Fibroblast of lung (primary cell): ENCODE data around the gene PPAT. TPM values are rescaled to one million over a fixed set of nuclear protein-coding genes. Genes with fewer than 3 reads are reported as not detected.

Experiments
- DNase-seq, 2 donors: peaks; one replicate each; pipeline versions ENCODE4 v3.0.0 to v3.0.0-alpha.2; 2010; ENCODE audit warnings: low read depth in 2 of 2
- H2AFZ ChIP-seq: 2 replicates; pipeline ENCODE4 v1.5.1; 2012; ENCODE audit warnings: low read length, control low read depth, inconsistent platforms
- H3K27ac ChIP-seq: 2 replicates; pipeline ENCODE4 v1.5.1; 2011; ENCODE audit warnings: low read length, control low read depth; ENCODE audit not compliant: insufficient read depth
- H3K27me3 ChIP-seq: 2 replicates; pipeline ENCODE4 v1.5.1; 2011; ENCODE audit warnings: mild to moderate bottlenecking, low read length; ENCODE audit not compliant: control insufficient read depth, insufficient read depth
- H3K36me3 ChIP-seq: 2 replicates; pipeline ENCODE4 v1.5.1; 2011; ENCODE audit warnings: low read length; ENCODE audit not compliant: control insufficient read depth, insufficient read depth
- H3K4me1 ChIP-seq: 2 replicates; pipeline ENCODE4 v1.5.1; 2011; ENCODE audit warnings: low read length; ENCODE audit not compliant: control insufficient read depth, insufficient read depth; ENCODE audit errors: extremely low read depth
- H3K4me2 ChIP-seq: 2 replicates; pipeline ENCODE4 v1.5.1; 2011; ENCODE audit warnings: low read length, control low read depth; ENCODE audit not compliant: insufficient read depth; ENCODE audit errors: extremely low read depth
- H3K4me3 ChIP-seq, 4 experiments: fragments of 200-600 bp in 1 of 4; sonication (generic) in 1 of 4; replicated peaks in 1 of 4; 2 replicates each; pipeline ENCODE4 v1.5.1; 2011 to 2016; ENCODE audit warnings: low read length in 4 of 4, low read depth in 3 of 4, mild to moderate bottlenecking in 3 of 4, control low read depth in 2 of 4, inconsistent platforms in 1 of 4, mixed read lengths in 1 of 4; ENCODE audit not compliant: insufficient read depth in 1 of 4; ENCODE audit errors: control extremely low read depth in 1 of 4
- H3K79me2 ChIP-seq: 2 replicates; pipeline ENCODE4 v1.5.1; 2012; ENCODE audit warnings: mild to moderate bottlenecking, low read length, inconsistent platforms; ENCODE audit not compliant: control insufficient read depth, insufficient read depth
- H3K9ac ChIP-seq: 2 replicates; pipeline ENCODE4 v1.5.1; 2011; ENCODE audit warnings: mild to moderate bottlenecking, low read length, control low read depth; ENCODE audit not compliant: insufficient read depth
- H3K9me3 ChIP-seq: 2 replicates; pipeline ENCODE4 v1.5.1; 2012; ENCODE audit warnings: low read depth, low read length; ENCODE audit not compliant: control insufficient read depth, insufficient read depth
- H4K20me1 ChIP-seq: 2 replicates; pipeline ENCODE4 v1.5.1; 2011; ENCODE audit warnings: low read length; ENCODE audit not compliant: control insufficient read depth, insufficient read depth; ENCODE audit errors: extremely low read depth
- EZH2 ChIP-seq: IDR thresholded peaks from 2 replicates; pipeline ENCODE4 v1.5.1; 2012; ENCODE audit warnings: low read length, control low read depth, mild to moderate bottlenecking; ENCODE audit errors: missing control alignments
- polyA plus RNA-seq, 2 donors: library from polyadenylated mRNA; depleted of rRNA in 1 of 2; stranded (reverse) in 1 of 2; unstranded in 1 of 2; fragments of >200 nt; gene quantifications; 2 replicates each; pipeline ENCODE4 v1.2.1, GENCODE V29; 2011 to 2012; ENCODE audit warnings: missing spikeins in 1 of 2
- total RNA-seq: library from RNA; depleted of rRNA; stranded (reverse); fragments of >200 nt; gene quantifications from 2 replicates; pipeline ENCODE4 v1.2.1, GENCODE V29; 2014
- TF ChIP-seq, protein P1 (sequence below), 2 donors: IDR thresholded peaks in 1 of 2; conservative IDR thresholded peaks in 1 of 2; 1 replicate in 1 of 2; 2 replicates in 1 of 2; pipeline ENCODE4 v1.5.1; 2011 to 2012; ENCODE audit warnings: low read length in 2 of 2, control low read depth in 1 of 2, inconsistent platforms in 1 of 2, low read depth in 1 of 2, mild to moderate bottlenecking in 1 of 2

Gene PPAT
- total and polyA plus RNA-seq, 2 donors (not counting 1 experiment from before 2014, with no cell fraction given) = 8.6 to 14.9 TPM

DNA sequence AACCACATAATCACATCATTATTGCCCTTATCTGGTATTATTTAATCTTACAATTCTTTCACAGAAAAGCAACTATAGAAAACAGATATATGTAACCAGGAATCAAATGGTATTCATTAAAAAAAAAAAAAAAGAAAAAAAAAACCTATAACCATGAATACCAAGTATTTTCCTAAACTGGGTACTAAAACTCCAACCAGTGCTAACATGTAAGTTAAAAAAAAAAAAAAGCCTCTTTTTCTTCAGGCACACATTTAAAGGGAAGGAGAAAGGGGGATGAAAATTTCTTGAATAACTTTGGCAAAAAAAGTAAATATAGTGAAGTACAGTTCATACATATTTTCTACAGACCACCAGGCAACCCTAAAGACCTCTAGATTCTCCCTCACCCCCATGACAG, 2.1 kb downstream of the PPAT start:
- Histone ChIP-seq H3K4me3 (peak overlapping the region in 1 of 4 experiments; percentile 96), H3K79me2 (peaks cover 44% of the 10 kb centered on the region), H4K20me1 (no peaks in the 10 kb centered on the region), H3K9me3 (no peaks in the 10 kb centered on the region), H3K36me3 (no peaks in the 10 kb centered on the region), H3K4me2 (no peak overlapping the region), H2AFZ (no peak overlapping the region), H3K27me3 (no peaks in the 10 kb centered on the region), H3K27ac (no peak overlapping the region), H3K4me1 (no peaks in the 10 kb centered on the region), H3K9ac (no peak overlapping the region)
- TF ChIP-seq, protein P1, sequence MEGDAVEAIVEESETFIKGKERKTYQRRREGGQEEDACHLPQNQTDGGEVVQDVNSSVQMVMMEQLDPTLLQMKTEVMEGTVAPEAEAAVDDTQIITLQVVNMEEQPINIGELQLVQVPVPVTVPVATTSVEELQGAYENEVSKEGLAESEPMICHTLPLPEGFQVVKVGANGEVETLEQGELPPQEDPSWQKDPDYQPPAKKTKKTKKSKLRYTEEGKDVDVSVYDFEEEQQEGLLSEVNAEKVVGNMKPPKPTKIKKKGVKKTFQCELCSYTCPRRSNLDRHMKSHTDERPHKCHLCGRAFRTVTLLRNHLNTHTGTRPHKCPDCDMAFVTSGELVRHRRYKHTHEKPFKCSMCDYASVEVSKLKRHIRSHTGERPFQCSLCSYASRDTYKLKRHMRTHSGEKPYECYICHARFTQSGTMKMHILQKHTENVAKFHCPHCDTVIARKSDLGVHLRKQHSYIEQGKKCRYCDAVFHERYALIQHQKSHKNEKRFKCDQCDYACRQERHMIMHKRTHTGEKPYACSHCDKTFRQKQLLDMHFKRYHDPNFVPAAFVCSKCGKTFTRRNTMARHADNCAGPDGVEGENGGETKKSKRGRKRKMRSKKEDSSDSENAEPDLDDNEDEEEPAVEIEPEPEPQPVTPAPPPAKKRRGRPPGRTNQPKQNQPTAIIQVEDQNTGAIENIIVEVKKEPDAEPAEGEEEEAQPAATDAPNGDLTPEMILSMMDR (conservative IDR thresholded peaks at IDR 0.05 in 1 of 2, IDR thresholded peaks at IDR 0.05 in 1 of 2; ENCODE audit: low read depth in 1 of 2, low read length in 2 of 2) = no peak
- TF ChIP-seq EZH2 = no peak
- DNase-seq = no peak

DNA sequence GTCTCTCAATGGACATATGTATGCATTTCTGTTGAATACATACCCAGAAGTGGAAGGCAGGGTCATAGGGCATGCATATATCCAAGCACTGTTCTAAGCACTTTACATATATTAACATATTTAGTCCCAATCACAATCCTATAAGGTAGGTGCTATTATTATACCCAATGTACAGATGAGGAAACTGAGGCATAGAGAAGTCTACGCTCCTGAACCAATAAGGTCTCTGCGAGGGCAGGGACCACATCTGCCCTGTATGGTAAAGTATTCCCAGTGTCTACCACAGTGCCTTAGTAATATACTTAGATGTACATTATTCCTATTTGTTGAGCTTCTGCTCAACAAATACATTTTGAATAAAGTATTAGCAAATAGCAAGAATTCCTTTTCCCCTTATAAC, 5.2 kb downstream of the PPAT start:
- Histone ChIP-seq H3K4me1 (no peaks in the 10 kb centered on the region), H3K27me3 (no peaks in the 10 kb centered on the region), H3K4me3 (no peak overlapping the region), H2AFZ (no peak overlapping the region), H3K9ac (no peak overlapping the region), H3K4me2 (no peak overlapping the region), H3K79me2 (peaks cover 42% of the 10 kb centered on the region), H3K9me3 (no peaks in the 10 kb centered on the region), H4K20me1 (no peaks in the 10 kb centered on the region), H3K36me3 (no peaks in the 10 kb centered on the region), H3K27ac (no peak overlapping the region)
- DNase-seq = no peak
- no peak for TF ChIP-seq EZH2
- TF ChIP-seq, protein P1 (conservative IDR thresholded peaks at IDR 0.05 in 1 of 2, IDR thresholded peaks at IDR 0.05 in 1 of 2; ENCODE audit: low read depth in 1 of 2, low read length in 2 of 2) = no peak

DNA sequence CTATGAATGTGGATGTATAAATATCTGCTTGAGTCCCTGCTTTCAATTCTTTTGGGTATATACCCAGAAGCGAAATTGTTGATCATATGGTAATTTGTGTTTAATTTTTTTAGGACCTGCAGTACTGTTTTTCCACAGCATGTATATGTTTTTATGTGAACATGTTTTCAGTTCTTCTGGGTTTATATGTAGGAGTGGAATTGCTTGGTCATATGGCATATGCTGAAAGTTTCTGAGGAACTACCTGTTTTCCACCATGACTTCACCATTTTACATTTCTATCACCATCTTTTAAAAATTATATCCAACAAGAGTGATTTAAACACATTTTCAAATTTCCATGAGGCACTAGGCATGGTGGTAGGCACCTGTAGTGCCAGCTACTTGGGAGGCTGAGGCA, 8.2 kb downstream of the PPAT start:
- Histone ChIP-seq H3K27ac (no peak overlapping the region), H3K4me2 (no peak overlapping the region), H3K9ac (no peak overlapping the region), H3K79me2 (peaks cover 31% of the 10 kb centered on the region), H4K20me1 (no peaks in the 10 kb centered on the region), H3K27me3 (no peaks in the 10 kb centered on the region), H3K36me3 (no peaks in the 10 kb centered on the region), H3K4me3 (no peak overlapping the region), H2AFZ (no peak overlapping the region), H3K4me1 (no peaks in the 10 kb centered on the region), H3K9me3 (no peaks in the 10 kb centered on the region)
- TF ChIP-seq, protein P1 (conservative IDR thresholded peaks at IDR 0.05 in 1 of 2, IDR thresholded peaks at IDR 0.05 in 1 of 2; ENCODE audit: low read depth in 1 of 2, low read length in 2 of 2) = no peak
- no peak for TF ChIP-seq EZH2
- DNase-seq = no peak
